Mesenchymal stem cell (in vitro differentiated cells and primary cell): ENCODE results near the gene ABCC6.
"Not testable (repeated sequence)": the region's sequence is repeated elsewhere in the genome, so short reads cannot be mapped to it uniquely, and the experiment has no call there.

Source experiments
- DNase-seq: peaks from one replicate; pipeline ENCODE4 v3.0.0-alpha.2; 2013
- H2AFZ ChIP-seq: one replicate; pipeline ENCODE4 v1.6.1; 2013; ENCODE audit warnings: low read depth, mild to moderate bottlenecking, control low read depth, inconsistent platforms, low read length, moderate library complexity
- H2AK5ac ChIP-seq: 2 replicates; pipeline ENCODE4 v1.6.1; 2013; ENCODE audit warnings: low read length, moderate library complexity, mild to moderate bottlenecking, inconsistent platforms; ENCODE audit not compliant: severe bottlenecking
- H2BK120ac ChIP-seq: one replicate; pipeline ENCODE4 v1.6.1; 2013; ENCODE audit warnings: low read depth, mild to moderate bottlenecking, inconsistent platforms, low read length, moderate library complexity
- H2BK12ac ChIP-seq, 2 experiments: one replicate each; pipeline ENCODE4 v1.6.1; 2013; ENCODE audit warnings: inconsistent platforms in 2 of 2, low read length in 2 of 2, mild to moderate bottlenecking in 2 of 2, moderate library complexity in 2 of 2, control low read depth in 1 of 2
- H2BK15ac ChIP-seq: one replicate; pipeline ENCODE4 v1.6.1; 2013; ENCODE audit warnings: mild to moderate bottlenecking, low read depth, inconsistent platforms; ENCODE audit not compliant: poor library complexity, severe bottlenecking
- H2BK5ac ChIP-seq: 2 replicates; pipeline ENCODE4 v1.6.1; 2013; ENCODE audit warnings: low read depth, mild to moderate bottlenecking, low read length, control low read depth, inconsistent platforms; ENCODE audit not compliant: poor library complexity, severe bottlenecking
- H3K14ac ChIP-seq, 2 experiments: one replicate each; pipeline ENCODE4 v1.6.1; 2013; ENCODE audit warnings: inconsistent platforms in 2 of 2, low read length in 2 of 2, control low read depth in 1 of 2, mild to moderate bottlenecking in 1 of 2, moderate library complexity in 1 of 2
- H3K18ac ChIP-seq, 2 experiments: one replicate each; pipeline ENCODE4 v1.6.1; 2013; ENCODE audit warnings: inconsistent platforms in 2 of 2, low read length in 2 of 2, control low read depth in 1 of 2, low read depth in 1 of 2, mild to moderate bottlenecking in 1 of 2
- H3K23ac ChIP-seq, 2 experiments: one replicate each; pipeline ENCODE4 v1.6.1; 2013; ENCODE audit warnings: inconsistent platforms in 2 of 2, low read length in 2 of 2, mild to moderate bottlenecking in 2 of 2, moderate library complexity in 2 of 2, control low read depth in 1 of 2
- H3K27ac ChIP-seq: 2 replicates; pipeline ENCODE4 v1.5.1; 2013; ENCODE audit warnings: mild to moderate bottlenecking, moderate library complexity, low read length, control low read depth, inconsistent platforms; ENCODE audit not compliant: poor library complexity, severe bottlenecking
- H3K27me3 ChIP-seq, 2 experiments: 2 replicates each; pipeline versions ENCODE4 v1.6.1 to v1.7.0; 2013; ENCODE audit warnings: low read length in 2 of 2, mild to moderate bottlenecking in 2 of 2, moderate library complexity in 2 of 2, control low read depth in 1 of 2, inconsistent platforms in 1 of 2; ENCODE audit not compliant: control insufficient read depth in 1 of 2, insufficient read depth in 1 of 2
- H3K36me3 ChIP-seq, 2 experiments: 2 replicates each; pipeline versions ENCODE4 v1.6.1 to v1.7.0; 2013; ENCODE audit warnings: low read length in 2 of 2, control low read depth in 1 of 2, inconsistent platforms in 1 of 2, low read depth in 1 of 2, mild to moderate bottlenecking in 1 of 2; ENCODE audit not compliant: insufficient read depth in 2 of 2, control insufficient read depth in 1 of 2
- H3K4ac ChIP-seq, 2 experiments: one replicate each; pipeline ENCODE4 v1.6.1; 2013; ENCODE audit warnings: inconsistent platforms in 2 of 2, low read length in 2 of 2, mild to moderate bottlenecking in 2 of 2, moderate library complexity in 2 of 2, control low read depth in 1 of 2, low read depth in 1 of 2
- H3K4me1 ChIP-seq: 2 replicates; pipeline ENCODE4 v1.6.1; 2013; ENCODE audit warnings: low read depth, low read length, control low read depth; ENCODE audit not compliant: control insufficient read depth, insufficient read depth
- H3K4me2 ChIP-seq: 2 replicates; pipeline ENCODE4 v1.6.1; 2013; ENCODE audit warnings: low read length, mild to moderate bottlenecking, inconsistent platforms; ENCODE audit not compliant: poor library complexity, severe bottlenecking
- H3K4me3 ChIP-seq, 2 experiments: 2 replicates each; pipeline versions ENCODE4 v1.5.1 to v1.7.0; 2013; ENCODE audit warnings: low read length in 2 of 2, mild to moderate bottlenecking in 2 of 2, control low read depth in 1 of 2, low read depth in 1 of 2; ENCODE audit not compliant: insufficient read depth in 1 of 2
- H3K79me1 ChIP-seq: replicated peaks from 2 replicates; pipeline ENCODE4 v1.6.1; 2013; ENCODE audit warnings: mild to moderate bottlenecking, control low read depth, low read length, inconsistent platforms; ENCODE audit not compliant: poor library complexity, severe bottlenecking
- H3K9ac ChIP-seq: 2 replicates; pipeline ENCODE4 v1.7.0; 2013; ENCODE audit warnings: mild to moderate bottlenecking, low read length, moderate library complexity
- H3K9me3 ChIP-seq: 2 replicates; pipeline ENCODE4 v1.7.0; 2013; ENCODE audit warnings: mild to moderate bottlenecking, low read length; ENCODE audit not compliant: control insufficient read depth
- H4K8ac ChIP-seq: one replicate; pipeline ENCODE4 v1.6.1; 2013; ENCODE audit warnings: inconsistent platforms, mild to moderate bottlenecking, low read length, moderate library complexity
- H4K91ac ChIP-seq: one replicate; pipeline ENCODE4 v1.6.1; 2013; ENCODE audit warnings: mild to moderate bottlenecking, low read length, inconsistent platforms
- WGBS: methylation state at CpG from one replicate; pipeline ENCODE4 v1.1.7; 2013; ENCODE audit warnings: mixed read lengths; 5-methylcytosine and 5-hydroxymethylcytosine counted together

The ABCC6 gene

GRCh38 chr16:16199428-16199827, 23.9 kb downstream of the ABCC6 start:
- H3K79me1 ChIP-seq, H2BK15ac ChIP-seq, H2BK5ac ChIP-seq, H3K18ac ChIP-seq, H3K9me3 ChIP-seq, H3K4me1 ChIP-seq, H2BK12ac ChIP-seq, H3K4me3 ChIP-seq, H2BK120ac ChIP-seq, H4K8ac ChIP-seq, H3K9ac ChIP-seq, H3K4me2 ChIP-seq, H2AK5ac ChIP-seq, H4K91ac ChIP-seq, H2AFZ ChIP-seq, H3K36me3 ChIP-seq, H3K14ac ChIP-seq, H3K27ac ChIP-seq, H3K23ac ChIP-seq, H3K4ac ChIP-seq: not testable (repeated sequence)
- peak; percentile 52 for DNase-seq
- peaks cover 0 to 17% of the 10 kb centered on the region in 2 experiments for H3K27me3 ChIP-seq
- WGBS, result 20% methylated on average over 3 of the region's 4 CpGs

DNA sequence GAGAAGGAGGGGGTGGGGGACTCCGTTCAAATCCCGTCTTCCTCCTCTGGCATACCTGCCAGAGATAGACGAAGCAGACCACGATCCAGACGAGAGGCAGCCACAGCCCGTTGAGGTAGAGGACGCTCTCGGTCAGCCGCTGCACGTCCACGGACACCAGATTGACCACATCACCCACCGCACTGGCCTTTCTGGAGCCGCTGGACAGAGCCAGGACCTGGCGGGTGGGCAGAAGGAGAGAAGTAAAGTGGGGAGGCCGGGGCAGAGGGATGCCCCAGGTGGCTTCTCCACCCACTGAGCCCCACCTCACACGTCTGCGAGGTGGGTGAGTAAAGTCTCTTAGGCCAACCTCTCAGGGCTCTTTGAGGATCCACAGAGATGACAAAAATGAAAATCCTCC, 25.3 kb downstream of the ABCC6 start:
- no peak overlapping the region for H3K23ac ChIP-seq
- no peak overlapping the region for H2AK5ac ChIP-seq
- no peaks in the 10 kb centered on the region for H3K4me1 ChIP-seq
- no peak overlapping the region for H2AFZ ChIP-seq
- peaks cover 0 to 3% of the 10 kb centered on the region in 2 experiments for H3K36me3 ChIP-seq
- H2BK5ac ChIP-seq, result no peak overlapping the region
- H4K91ac ChIP-seq, result no peak overlapping the region
- no peak overlapping the region for H3K9ac ChIP-seq
- no peak overlapping the region for H2BK120ac ChIP-seq
- H3K79me1 ChIP-seq, result no peaks in the 10 kb centered on the region
- no peak overlapping the region for H3K4ac ChIP-seq
- no peak overlapping the region for H2BK15ac ChIP-seq
- no peak for DNase-seq
- H3K4me2 ChIP-seq, result no peak overlapping the region
- H3K4me3 ChIP-seq, result no peak overlapping the region
- peaks cover 0 to 26% of the 10 kb centered on the region in 2 experiments for H3K27me3 ChIP-seq
- no peak overlapping the region for H3K14ac ChIP-seq
- no peak overlapping the region for H4K8ac ChIP-seq
- H2BK12ac ChIP-seq, result no peak overlapping the region
- 81% methylated on average over 15 of the region's 17 CpGs for WGBS
- H3K18ac ChIP-seq, result no peak overlapping the region
- no peak overlapping the region for H3K27ac ChIP-seq
- no peaks in the 10 kb centered on the region for H3K9me3 ChIP-seq

GRCh38 chr16:16197331-16197730, 26.0 kb downstream of the ABCC6 start:
- Histone ChIP-seq H3K9ac (no peak overlapping the region), H2BK15ac (no peak overlapping the region), H3K14ac (no peak overlapping the region), H3K79me1 (no peaks in the 10 kb centered on the region), H3K18ac (no peak overlapping the region), H3K23ac (no peak overlapping the region), H4K91ac (no peak overlapping the region), H2BK12ac (no peak overlapping the region), H2AFZ (no peak overlapping the region), H3K4me1 (no peaks in the 10 kb centered on the region), H3K27ac (no peak overlapping the region), H3K36me3 (peaks cover 0 to 7% of the 10 kb centered on the region in 2 experiments), H2BK5ac (no peak overlapping the region), H3K9me3 (no peaks in the 10 kb centered on the region), H3K27me3 (peaks cover 5 to 32% of the 10 kb centered on the region in 2 experiments), H2AK5ac (no peak overlapping the region), H3K4me2 (no peak overlapping the region), H3K4me3 (no peak overlapping the region), H4K8ac (no peak overlapping the region), H2BK120ac (no peak overlapping the region), H3K4ac (no peak overlapping the region)
- no peak for DNase-seq
- WGBS, result 72% methylated on average over 3 of the region's 3 CpGs

- H2AK5ac ChIP-seq, result no peak overlapping the region
- H2BK12ac ChIP-seq, result no peak overlapping the region
- no peak overlapping the region for H4K91ac ChIP-seq
- peaks cover 13 to 44% of the 10 kb centered on the region in 2 experiments for H3K27me3 ChIP-seq
- H3K4me1 ChIP-seq, result peaks cover 2% of the 10 kb centered on the region
- H3K36me3 ChIP-seq, result peaks cover 0 to 9% of the 10 kb centered on the region in 2 experiments
- no peak for DNase-seq
- no peak overlapping the region for H2BK5ac ChIP-seq
- H3K4me3 ChIP-seq, result no peak overlapping the region
- no peak overlapping the region for H2AFZ ChIP-seq
- no peak overlapping the region for H2BK15ac ChIP-seq
- H3K18ac ChIP-seq, result no peak overlapping the region
- H3K79me1 ChIP-seq, result no peaks in the 10 kb centered on the region
- no peaks in the 10 kb centered on the region for H3K9me3 ChIP-seq
- no peak overlapping the region for H3K14ac ChIP-seq
- no peak overlapping the region for H3K9ac ChIP-seq
- H3K27ac ChIP-seq, result no peak overlapping the region
- H3K4me2 ChIP-seq, result no peak overlapping the region
- 100% methylated on average over 1 of the region's 3 CpGs for WGBS
- no peak overlapping the region for H3K23ac ChIP-seq
- no peak overlapping the region for H4K8ac ChIP-seq
- no peak overlapping the region for H2BK120ac ChIP-seq
- H3K4ac ChIP-seq, result no peak overlapping the region
Observed at GRCh38 chr16:16196099-16196498, 27.2 kb downstream of the ABCC6 start.
